Retinal pigment epithelial cell (primary cell): ENCODE measurements around the gene KRT4.
"Not testable (repeated sequence)": the region's sequence is repeated elsewhere in the genome, so short reads cannot be mapped to it uniquely, and the experiment has no call there.

Experiments
- DNase-seq: peaks from one replicate; pipeline ENCODE4 v3.0.0-alpha.2; 2010; ENCODE audit warnings: low read depth
- H3K4me3 ChIP-seq: 2 replicates; pipeline ENCODE4 v1.5.1; 2011; ENCODE audit warnings: mild to moderate bottlenecking, low read length, control low read depth, moderate library complexity
- TF ChIP-seq, protein P1 (sequence below): conservative IDR thresholded peaks from 2 replicates; pipeline ENCODE4 v1.5.1; 2011; ENCODE audit warnings: low read depth, low read length, control low read depth, inconsistent platforms

KRT4 gene

GRCh38 chr12:52763991-52764390, 49.9 kb downstream of the KRT4 start:
- no peak for DNase-seq
- TF ChIP-seq, protein P1, sequence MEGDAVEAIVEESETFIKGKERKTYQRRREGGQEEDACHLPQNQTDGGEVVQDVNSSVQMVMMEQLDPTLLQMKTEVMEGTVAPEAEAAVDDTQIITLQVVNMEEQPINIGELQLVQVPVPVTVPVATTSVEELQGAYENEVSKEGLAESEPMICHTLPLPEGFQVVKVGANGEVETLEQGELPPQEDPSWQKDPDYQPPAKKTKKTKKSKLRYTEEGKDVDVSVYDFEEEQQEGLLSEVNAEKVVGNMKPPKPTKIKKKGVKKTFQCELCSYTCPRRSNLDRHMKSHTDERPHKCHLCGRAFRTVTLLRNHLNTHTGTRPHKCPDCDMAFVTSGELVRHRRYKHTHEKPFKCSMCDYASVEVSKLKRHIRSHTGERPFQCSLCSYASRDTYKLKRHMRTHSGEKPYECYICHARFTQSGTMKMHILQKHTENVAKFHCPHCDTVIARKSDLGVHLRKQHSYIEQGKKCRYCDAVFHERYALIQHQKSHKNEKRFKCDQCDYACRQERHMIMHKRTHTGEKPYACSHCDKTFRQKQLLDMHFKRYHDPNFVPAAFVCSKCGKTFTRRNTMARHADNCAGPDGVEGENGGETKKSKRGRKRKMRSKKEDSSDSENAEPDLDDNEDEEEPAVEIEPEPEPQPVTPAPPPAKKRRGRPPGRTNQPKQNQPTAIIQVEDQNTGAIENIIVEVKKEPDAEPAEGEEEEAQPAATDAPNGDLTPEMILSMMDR, result no peak
- H3K4me3 ChIP-seq, result no peak overlapping the region

GRCh38 chr12:52763036-52763659, 50.8 kb downstream of the KRT4 start:
- TF ChIP-seq, protein P1, result no peak
- no peak for DNase-seq
- no peak overlapping the region for H3K4me3 ChIP-seq

- no peak for DNase-seq
- no peak overlapping the region for H3K4me3 ChIP-seq
- TF ChIP-seq, protein P1, result no peak
Measured at GRCh38 chr12:52761802-52762201, 52.1 kb downstream of the KRT4 start.

DNA sequence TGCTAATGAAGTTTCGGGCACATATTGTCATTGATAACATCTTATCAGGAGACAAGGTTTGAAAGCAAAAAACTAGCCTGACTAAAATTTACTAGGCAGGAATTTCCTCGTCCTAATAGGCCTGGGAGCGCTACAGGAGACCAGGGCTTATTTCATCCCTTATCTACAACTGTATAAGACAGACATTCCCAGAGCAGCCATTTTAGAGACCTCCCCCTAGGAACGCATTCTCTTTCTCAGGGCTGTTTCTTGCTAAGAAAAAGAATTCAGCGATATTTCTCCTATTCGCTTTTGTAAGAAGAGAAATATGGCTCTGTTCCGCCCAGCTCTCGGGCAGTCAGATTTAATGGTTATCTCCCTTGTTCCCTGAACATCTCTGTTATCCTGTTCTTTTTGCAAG, 52.7 kb downstream of the KRT4 start:
- not testable (repeated sequence) for H3K4me3 ChIP-seq, DNase-seq

- TF ChIP-seq, protein P1, result no peak
- H3K4me3 ChIP-seq, result no peak overlapping the region
- no peak for DNase-seq
Measured at GRCh38 chr12:52760623-52761022, 53.3 kb downstream of the KRT4 start.

DNA sequence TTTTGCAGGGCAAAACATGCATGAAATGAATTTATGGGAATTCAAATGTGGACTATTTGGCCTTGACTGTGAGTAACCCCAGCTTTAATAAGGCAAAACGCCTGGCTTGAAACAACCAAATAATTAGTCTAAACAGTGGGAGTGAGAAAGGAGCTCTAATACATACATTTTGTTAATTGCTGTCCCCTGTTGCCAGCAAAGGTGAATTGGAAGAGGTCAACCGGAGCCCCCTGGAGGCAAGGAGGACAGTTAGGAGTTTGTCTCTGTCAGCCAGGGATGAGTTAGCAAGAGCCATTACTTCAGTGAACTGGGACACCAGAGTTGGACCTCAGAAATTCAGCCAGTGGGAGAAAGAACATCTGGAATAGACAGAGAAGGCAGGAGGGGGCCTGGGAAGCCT, 54.2 kb downstream of the KRT4 start:
- TF ChIP-seq, protein P1, result no peak
- DNase-seq, result no peak
- no peak overlapping the region for H3K4me3 ChIP-seq

- no peak for DNase-seq
Measured at GRCh38 chr12:52759218-52759617, 54.7 kb downstream of the KRT4 start.

More at GRCh38 chr12:52759218-52759617, 54.7 kb downstream of the KRT4 start:
- H3K4me3 ChIP-seq, result no peak overlapping the region
- TF ChIP-seq, protein P1, result no peak
